Lung (tissue), 12 donors: ENCODE measurements around the gene ALKBH3. TPM values are rescaled to one million over a fixed set of nuclear protein-coding genes. Genes with fewer than 3 reads are reported as not detected.
A peak's percentile ranks its signal among the peaks of the same experiment; 100 is the strongest.

ENCODE experiments used
- ATAC-seq: fragments of 200-7000 bp; cut with Tn5 transposase; one replicate; pipeline ENCODE4 v1.9.1; 2020; ENCODE audit warnings: moderate number of reproducible peaks; ENCODE audit not compliant: insufficient read depth, low FRiP score
- DNase-seq, 3 donors: peaks; one replicate each; pipeline ENCODE4 v3.0.0-alpha.2; 2013 to 2017
- H3K27ac ChIP-seq, 2 donors: one replicate each; pipeline ENCODE4 v1.5.1; 2013; ENCODE audit warnings: mild to moderate bottlenecking in 2 of 2, moderate library complexity in 2 of 2, control low read depth in 1 of 2, inconsistent platforms in 1 of 2, low read depth in 1 of 2, low read length in 1 of 2
- H3K27me3 ChIP-seq, 3 donors: one replicate each; pipeline ENCODE4 v1.5.1; 2013; ENCODE audit warnings: low read length in 2 of 3; ENCODE audit not compliant: control insufficient read depth in 3 of 3, insufficient read depth in 3 of 3
- H3K36me3 ChIP-seq, 4 donors: one replicate each; pipeline ENCODE4 v1.5.1; 2013; ENCODE audit warnings: low read length in 4 of 4, mild to moderate bottlenecking in 1 of 4, moderate library complexity in 1 of 4; ENCODE audit not compliant: control insufficient read depth in 4 of 4, insufficient read depth in 4 of 4
- H3K4me1 ChIP-seq, 5 donors: one replicate each; pipeline ENCODE4 v1.5.1; 2013; ENCODE audit warnings: low read length in 5 of 5, mild to moderate bottlenecking in 2 of 5, moderate library complexity in 1 of 5; ENCODE audit not compliant: control insufficient read depth in 5 of 5, insufficient read depth in 5 of 5
- H3K4me3 ChIP-seq: one replicate; pipeline ENCODE4 v1.5.1; 2013; ENCODE audit warnings: mild to moderate bottlenecking, control low read depth, moderate library complexity
- H3K9ac ChIP-seq, 2 donors: one replicate each; pipeline ENCODE4 v1.5.1; 2013; ENCODE audit warnings: low read length in 2 of 2, control low read depth in 1 of 2; ENCODE audit not compliant: insufficient read depth in 1 of 2
- H3K9me3 ChIP-seq, 4 donors: one replicate each; pipeline ENCODE4 v1.5.1; 2013; ENCODE audit warnings: low read length in 3 of 4, mild to moderate bottlenecking in 1 of 4, moderate library complexity in 1 of 4; ENCODE audit not compliant: control insufficient read depth in 4 of 4, insufficient read depth in 3 of 4
- WGBS, 2 donors: extraction: QIAGEN DNeasy Blood & Tissue Kit; methylation state at CpG; one replicate each; pipeline ENCODE4 v1.1.7; 2013; 5-methylcytosine and 5-hydroxymethylcytosine counted together
- polyA plus RNA-seq, 2 donors: library from polyadenylated mRNA; stranded (reverse); fragments of 200-250 nt; gene quantifications; one replicate each; pipeline ENCODE4 v1.2.1, GENCODE V29; 2013
- total RNA-seq, 2 donors: library from RNA; depleted of rRNA in 1 of 2; stranded (reverse); fragments of >200 nt in 1 of 2; gene quantifications; one replicate each; pipeline ENCODE4 v1.2.1, GENCODE V29; 2014 to 2021
- TF ChIP-seq, protein P1 (sequence below): IDR thresholded peaks from 2 replicates; pipeline ENCODE4 v1.5.1; 2012; ENCODE audit warnings: mild to moderate bottlenecking; ENCODE audit errors: control extremely low read depth, extremely low read depth
- donor health status: control.
- donor health status: control.
- donor health status: Bipolar disorder and iron deficiency.
- donor health status: healthy.
- donor health status: DM: yes; HTN: yes; CAD: no.

ALKBH3 gene
- total and polyA plus RNA-seq, 4 donors: 22.6 to 43.7 (median 33.2) TPM

GRCh38 chr11:43908191-43908590 lies 27.6 kb downstream of the ALKBH3 start:
- H3K4me1 ChIP-seq: peaks cover 0 to 37% (median 20%) of the 10 kb centered on the region in 5 donors
- WGBS, 2 donors: 94 to 98% methylated on average over 2 of the region's 2 CpGs
- no peak overlapping the region for H3K27ac ChIP-seq
- no peaks in the 10 kb centered on the region for H3K9me3 ChIP-seq
- TF ChIP-seq, protein P1, sequence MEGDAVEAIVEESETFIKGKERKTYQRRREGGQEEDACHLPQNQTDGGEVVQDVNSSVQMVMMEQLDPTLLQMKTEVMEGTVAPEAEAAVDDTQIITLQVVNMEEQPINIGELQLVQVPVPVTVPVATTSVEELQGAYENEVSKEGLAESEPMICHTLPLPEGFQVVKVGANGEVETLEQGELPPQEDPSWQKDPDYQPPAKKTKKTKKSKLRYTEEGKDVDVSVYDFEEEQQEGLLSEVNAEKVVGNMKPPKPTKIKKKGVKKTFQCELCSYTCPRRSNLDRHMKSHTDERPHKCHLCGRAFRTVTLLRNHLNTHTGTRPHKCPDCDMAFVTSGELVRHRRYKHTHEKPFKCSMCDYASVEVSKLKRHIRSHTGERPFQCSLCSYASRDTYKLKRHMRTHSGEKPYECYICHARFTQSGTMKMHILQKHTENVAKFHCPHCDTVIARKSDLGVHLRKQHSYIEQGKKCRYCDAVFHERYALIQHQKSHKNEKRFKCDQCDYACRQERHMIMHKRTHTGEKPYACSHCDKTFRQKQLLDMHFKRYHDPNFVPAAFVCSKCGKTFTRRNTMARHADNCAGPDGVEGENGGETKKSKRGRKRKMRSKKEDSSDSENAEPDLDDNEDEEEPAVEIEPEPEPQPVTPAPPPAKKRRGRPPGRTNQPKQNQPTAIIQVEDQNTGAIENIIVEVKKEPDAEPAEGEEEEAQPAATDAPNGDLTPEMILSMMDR: no peak
- H3K4me3 ChIP-seq: no peak overlapping the region
- no peak for ATAC-seq
- H3K9ac ChIP-seq: no peak overlapping the region
- DNase-seq: no peak
- peaks cover 9 to 19% (median 14%) of the 10 kb centered on the region in 4 donors for H3K36me3 ChIP-seq
- H3K27me3 ChIP-seq: no peaks in the 10 kb centered on the region

- ATAC-seq (no peak), DNase-seq (no peak)
- no peaks in the 10 kb centered on the region for H3K27me3 ChIP-seq
- 93 to 95% methylated on average over 7 of the region's 7 CpGs for WGBS, 2 donors
- peaks cover 10 to 23% (median 15%) of the 10 kb centered on the region in 4 donors for H3K36me3 ChIP-seq
- H3K9ac ChIP-seq: no peak overlapping the region
- H3K4me1 ChIP-seq: peaks cover 0 to 36% (median 18%) of the 10 kb centered on the region in 5 donors
- H3K27ac ChIP-seq: no peak overlapping the region
- H3K4me3 ChIP-seq: no peak overlapping the region
- TF ChIP-seq, protein P1: no peak
- no peaks in the 10 kb centered on the region for H3K9me3 ChIP-seq
Observed at GRCh38 chr11:43908683-43909082, 28.1 kb downstream of the ALKBH3 start.

DNA sequence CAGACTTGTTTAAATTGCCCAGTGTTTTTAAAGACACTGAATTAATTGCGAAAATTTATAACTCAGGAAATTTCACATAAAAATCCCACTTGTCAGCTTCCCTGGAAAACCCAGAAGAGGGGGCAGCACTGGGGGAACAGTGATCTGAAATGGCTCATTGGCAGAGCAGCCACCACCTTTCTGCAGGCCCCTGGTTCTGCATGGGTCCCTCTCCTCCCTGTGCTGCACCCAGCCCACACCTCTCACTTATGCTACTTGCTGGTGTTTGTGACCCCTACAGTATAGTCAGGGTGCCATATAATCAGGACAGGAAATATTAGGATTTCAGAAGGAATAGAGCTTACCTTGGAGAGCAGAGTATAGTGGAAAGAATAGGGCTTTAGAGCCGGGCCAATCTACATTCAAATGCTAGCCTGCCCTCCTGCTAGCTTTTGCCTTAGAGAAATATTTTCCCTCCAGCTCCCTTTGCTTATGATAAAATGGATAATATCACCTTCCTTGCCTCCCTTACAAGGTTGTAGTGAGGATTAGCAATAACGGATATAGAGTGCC lies 33.3 kb downstream of the ALKBH3 start:
- ATAC-seq (no peak), DNase-seq (no peak)
- Histone ChIP-seq H3K9ac (peak overlapping the region in 1 of 2 donors; percentile 57), H3K27ac (no peak overlapping the region), H3K9me3 (no peaks in the 10 kb centered on the region), H3K27me3 (no peaks in the 10 kb centered on the region), H3K4me3 (no peak overlapping the region), H3K4me1 (peaks cover 2 to 59% (median 10%) of the 10 kb centered on the region in 5 donors), H3K36me3 (peaks cover 10 to 34% (median 12%) of the 10 kb centered on the region in 4 donors)
- WGBS, 2 donors: 90 to 99% methylated on average over 3 of the region's 3 CpGs
- TF ChIP-seq, protein P1: no peak

DNA sequence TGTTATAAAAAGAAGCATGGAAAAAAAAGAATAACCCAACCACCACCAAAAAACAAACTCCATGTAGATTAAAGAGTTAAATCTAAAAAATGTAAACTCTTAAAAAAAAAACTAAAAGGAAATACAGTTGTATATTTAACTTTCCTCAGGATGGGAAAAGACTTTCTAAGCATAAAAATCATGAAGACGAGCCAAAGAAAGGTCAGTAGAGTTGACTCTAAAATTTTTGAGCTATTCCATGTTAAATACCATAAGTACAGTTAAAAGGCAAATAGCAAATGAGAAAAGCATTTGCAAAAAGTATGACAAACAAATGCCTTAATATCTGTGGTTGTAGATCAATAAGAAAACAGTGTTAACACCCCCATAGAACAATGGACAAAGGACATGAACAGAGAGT lies 33.8 kb downstream of the ALKBH3 start:
- Histone ChIP-seq H3K4me1 (peaks cover 2 to 60% (median 12%) of the 10 kb centered on the region in 5 donors), H3K9me3 (no peaks in the 10 kb centered on the region), H3K27me3 (no peaks in the 10 kb centered on the region), H3K27ac (no peak overlapping the region), H3K36me3 (peaks cover 9 to 38% (median 12%) of the 10 kb centered on the region in 4 donors), H3K4me3 (no peak overlapping the region), H3K9ac (peak overlapping the region in 1 of 2 donors; percentile 57)
- TF ChIP-seq, protein P1: no peak
- 67 to 78% methylated on average over 1 of the region's 1 CpG for WGBS, 2 donors
- ATAC-seq (no peak), DNase-seq (peak in 2 of 3 donors; percentile 78 to 86)
